ENCODE data around the gene PRM1.

The PRM1 gene

DNA sequence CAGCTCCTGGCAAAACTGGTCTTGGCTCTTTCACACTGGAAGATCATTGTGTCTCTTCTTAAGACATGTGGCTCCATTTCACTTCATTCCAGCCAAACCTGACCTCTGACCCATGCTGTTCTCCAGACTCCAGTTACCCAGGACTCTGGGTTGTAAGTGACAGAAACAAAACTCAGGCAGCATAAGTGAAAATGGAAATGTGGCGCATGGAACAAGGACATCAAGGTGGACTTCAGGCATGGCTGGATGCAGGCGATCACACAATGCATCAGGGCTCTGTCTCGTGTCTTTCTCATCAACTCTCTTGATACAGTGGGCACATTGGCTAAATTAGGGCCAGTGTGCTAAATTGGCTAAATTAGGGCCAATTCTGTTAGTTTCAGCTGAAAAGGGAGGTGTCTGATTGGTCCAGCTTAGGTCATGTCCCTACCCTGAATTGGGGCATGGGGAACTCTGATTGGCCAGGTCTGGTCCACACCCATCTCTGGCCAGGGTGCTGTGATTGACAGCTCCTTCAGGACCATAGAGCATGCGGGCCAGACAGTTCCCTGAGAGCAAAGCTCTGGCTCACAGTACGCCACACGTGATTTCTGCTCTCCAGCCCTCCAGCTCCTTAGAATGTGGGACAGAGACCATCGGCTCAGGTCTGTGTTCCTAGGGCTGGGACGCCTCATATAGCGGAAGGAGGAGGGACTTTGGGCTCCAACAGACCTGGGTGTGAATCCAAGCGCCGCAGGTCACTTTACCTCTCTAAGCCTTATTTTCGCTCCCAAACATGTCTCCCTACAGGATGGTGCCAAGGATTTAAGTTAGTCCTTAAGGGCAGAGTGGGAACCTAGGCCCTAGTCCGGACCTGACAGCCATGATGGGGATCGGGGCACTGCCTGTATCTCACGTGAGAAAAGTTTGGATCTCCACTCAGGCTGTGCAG, 42.6 kb downstream of the PRM1 start:
- DNase-seq (ENCODE audit: low spot score) (no peak), FAIRE-seq (no peak)

DNA sequence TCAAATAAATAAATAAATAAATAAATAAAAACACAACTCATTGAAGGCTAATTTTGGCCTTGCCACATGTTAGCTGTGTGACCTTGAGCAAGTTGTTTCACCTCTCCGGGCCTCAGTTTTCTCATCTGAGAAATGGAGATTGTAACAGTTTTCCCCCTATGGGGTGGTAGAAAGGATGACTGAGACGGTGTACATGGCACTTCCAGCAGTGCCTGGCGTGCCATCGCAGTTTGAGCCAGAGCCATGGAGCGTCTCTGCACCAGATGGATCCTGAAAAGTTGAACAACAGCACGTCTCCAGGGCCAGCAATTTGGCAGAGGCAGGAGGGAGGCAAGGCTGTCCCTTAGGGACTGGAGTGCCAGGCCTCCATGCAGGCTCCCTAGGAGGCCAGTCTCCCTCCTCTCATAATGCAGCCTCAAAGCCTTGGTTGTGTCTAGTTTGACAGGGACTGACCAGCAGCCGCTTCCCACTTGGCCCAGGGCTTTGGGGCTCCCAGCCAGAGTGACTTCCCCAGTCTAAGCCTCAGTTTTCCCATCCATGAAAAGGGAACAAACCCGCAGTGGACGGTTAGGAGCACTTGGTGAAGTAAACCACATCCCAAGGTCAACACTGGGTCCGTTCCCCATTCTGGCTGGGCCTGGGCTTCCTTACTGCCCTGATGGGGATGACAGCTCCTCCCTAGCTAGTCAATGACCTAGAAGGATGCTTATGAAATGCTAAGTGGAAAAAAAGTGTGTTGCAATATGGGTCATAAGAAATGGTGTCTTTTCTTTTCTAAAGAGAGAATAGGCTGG, 44.5 kb downstream of the PRM1 start:
- FAIRE-seq = no peak
- DNase-seq (ENCODE audit: low spot score) = no peak

DNA sequence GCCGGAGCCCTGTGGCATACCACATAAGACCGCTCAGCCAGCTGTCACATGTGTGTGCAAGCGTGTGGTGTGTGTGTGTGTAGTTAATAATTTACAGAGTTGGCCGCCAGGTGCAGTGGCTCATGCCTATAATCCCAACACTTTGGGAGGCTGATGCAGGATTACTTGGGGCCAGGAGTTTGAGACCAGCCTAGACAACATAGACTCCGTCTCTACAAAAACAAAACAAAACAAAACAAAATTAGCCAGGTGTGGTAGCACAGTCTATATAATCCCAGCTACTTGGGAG, 45.5 kb downstream of the PRM1 start:
- no peak for FAIRE-seq
- DNase-seq (ENCODE audit: low spot score) = no peak

DNA sequence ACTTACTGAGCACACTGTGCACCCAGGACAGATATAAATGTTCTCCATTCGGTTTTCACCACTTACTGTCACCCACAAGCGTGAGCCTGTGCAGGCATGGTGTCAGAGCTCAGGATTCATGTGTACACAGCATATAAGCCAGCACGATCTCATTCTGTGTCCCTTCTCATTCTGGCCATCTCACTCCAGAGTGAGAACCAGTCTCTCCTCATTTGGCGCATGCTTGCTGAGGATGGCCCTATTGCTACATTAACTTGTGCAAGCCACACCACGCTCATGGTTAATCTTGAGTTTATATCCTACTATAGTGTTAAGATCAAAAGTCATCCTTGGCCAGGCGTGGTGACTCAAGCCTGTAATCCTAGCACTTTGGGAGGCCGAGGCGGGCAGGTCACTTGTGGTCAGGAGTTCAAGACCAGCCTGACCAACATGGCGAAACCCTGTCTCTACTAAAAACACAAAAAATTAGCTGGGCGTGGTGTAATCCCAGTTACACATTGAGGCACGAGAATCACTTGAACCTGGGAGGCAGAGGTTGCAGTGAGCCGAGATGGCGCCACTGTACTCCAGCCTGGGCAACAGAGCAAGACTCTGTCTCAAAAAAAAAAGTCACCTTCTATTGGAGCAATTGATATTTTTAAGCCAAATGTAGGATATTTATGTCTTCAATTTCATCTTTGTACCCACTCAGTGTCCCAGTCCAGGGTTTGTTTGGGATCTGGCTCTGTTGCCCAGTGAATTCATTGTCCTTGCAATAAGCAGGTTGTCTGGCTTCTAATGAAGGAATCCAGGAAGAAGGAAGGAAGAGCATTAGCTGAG, 46.0 kb downstream of the PRM1 start:
- DNase-seq (ENCODE audit: low spot score) (no peak), FAIRE-seq (no peak)

DNA sequence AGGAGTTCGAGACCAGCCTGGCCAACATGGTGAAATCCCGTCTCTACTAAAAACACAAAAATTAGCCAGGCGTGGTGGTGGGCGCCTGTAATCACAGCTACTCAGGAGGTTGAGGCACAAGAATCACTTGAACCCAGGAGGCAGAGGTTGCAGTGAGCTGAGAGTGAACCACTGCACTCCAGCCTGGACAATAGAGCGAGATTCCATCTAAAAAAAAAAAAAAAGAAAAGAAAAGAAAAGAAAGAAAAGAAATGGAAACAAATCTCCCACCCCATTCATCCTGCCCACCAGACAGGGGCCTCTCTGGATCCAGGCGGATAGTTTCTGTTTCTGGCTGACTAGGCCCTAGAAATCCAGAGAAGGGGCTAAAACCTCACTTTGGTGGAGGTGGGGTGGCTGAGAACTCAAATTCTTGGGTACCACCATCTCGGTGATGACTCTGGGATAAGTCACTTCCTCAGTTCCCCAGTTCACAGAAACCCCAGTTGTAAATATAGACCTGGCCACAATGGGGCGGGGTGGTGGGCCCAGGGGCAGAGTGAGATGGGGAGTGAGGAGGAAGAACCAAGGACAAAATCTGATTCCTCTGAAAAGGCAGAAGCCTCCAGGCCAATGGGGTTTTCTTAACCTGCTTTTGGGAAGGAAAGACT, 47.3 kb downstream of the PRM1 start:
- FAIRE-seq (no peak), DNase-seq (ENCODE audit: low spot score) (no peak)

DNA sequence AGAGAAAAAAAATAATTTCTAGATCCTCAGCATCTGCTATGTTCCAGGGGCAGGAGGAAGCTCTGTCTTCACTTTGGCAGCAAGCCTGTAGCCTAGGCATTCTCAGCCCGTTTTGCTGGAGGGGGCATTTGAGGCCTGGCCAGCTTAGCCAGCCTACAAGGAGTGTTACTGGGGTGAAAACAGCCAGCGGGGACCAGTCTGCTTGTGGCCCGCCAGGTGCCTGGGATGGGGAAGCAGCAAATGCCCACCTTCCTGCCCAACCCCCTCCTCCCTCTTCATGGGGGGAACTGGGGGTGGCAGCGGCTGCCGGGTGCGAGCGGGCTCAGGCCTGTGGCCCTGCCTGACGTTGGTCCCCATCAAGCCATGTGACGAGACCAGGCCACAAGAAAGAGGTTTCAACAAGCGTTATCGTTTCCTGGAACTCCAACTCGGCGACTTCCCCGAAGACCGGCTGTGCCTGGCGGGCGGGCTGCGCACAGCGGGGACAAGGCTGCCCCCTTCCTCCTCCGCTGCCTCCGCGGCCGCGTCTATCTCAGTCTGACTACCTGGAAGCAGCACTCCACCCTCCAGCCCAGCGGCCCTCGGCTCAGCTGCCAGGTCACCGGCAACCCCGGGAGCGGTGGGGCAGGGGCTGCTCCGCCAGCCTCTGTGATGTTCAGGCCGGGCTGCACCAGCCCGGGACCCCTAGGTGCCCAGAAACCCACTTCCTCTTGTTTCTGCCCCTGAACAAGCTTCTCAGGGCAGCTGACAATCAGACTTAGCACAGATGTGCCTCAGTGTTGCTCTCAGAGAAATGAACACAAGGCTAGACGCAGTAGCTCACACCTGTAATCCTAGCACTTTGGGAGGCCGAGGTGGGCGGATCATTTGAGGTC, 48.0 kb downstream of the PRM1 start:
- no peak for DNase-seq (ENCODE audit: low spot score)
- FAIRE-seq = no peak

DNA sequence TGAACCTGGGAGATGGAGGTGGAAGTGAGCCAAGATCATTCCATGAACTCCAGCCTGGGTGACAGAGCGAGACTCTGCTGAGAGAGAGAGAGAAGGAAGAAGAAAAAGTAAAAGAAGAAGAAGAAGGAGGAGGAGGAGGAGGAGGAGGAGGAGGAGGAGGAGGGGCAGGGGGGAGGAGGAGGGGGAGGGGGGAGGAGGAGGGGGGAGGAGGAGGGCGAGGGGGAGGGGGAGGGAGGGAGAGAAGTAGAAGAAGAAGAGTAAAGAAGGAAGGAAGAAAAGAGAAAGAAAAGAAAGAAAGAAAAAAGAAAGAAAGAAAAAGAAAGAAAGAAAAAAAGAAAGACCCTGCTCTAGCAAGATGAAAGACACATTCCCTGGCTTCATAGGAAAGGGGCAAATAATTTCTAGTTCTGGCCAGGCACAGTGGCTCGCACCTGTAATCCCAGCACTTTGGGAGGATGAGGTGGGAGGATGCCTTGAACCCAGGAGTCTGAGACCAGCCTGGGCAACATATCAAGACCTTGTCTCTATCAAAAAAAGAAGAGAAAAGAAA, 48.8 kb downstream of the PRM1 start:
- FAIRE-seq = no peak
- DNase-seq (ENCODE audit: low spot score) = no peak

DNA sequence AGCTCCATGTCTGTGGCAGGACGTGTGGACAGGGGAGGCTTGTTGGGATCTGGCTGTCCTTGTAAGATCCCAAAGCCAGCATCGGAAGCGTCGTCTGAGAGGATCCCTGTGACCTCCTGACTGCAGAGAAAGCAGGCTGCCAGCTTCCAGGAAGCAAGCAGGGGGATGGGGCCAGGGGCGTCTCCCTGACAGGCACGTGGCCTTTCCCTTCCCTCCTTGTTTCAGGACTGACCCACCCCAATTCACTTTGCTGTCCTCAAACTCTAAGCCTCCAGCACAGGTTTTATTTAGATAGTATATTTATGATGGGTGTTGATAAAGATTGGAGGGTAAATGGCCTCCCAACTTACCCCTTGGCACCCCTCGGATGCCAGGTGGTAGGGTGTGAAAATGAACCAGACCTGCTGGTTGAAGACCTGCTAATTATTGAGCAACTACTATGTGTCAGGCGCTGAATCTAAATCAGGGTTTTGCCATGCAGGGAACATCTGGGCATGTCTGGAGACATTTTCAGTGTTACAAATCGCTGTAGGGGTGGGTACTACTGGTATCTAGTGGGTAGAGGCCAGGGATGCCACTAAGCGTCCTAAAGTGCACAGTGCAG, 49.7 kb downstream of the PRM1 start:
- FAIRE-seq = no peak
- DNase-seq (ENCODE audit: low spot score) = no peak
